Neural cell (in vitro differentiated cells): ENCODE data around the gene HPGD. TPM values are rescaled to one million over a fixed set of nuclear protein-coding genes. Genes with fewer than 3 reads are reported as not detected.

ENCODE experiments used
- H2AFZ ChIP-seq: fragments of 200-600, 300-800 bp; sonication (generic), shearing (Covaris generic); 2 replicates; pipeline ENCODE4 v1.6.0; 2014; ENCODE audit warnings: low read depth, mild to moderate bottlenecking, antibody characterized with exemption, low read length, moderate library complexity
- H3F3A ChIP-seq: fragments of 200-600 bp; shearing (Covaris generic); 2 replicates; pipeline ENCODE4 v1.6.1; 2016; ENCODE audit warnings: mild to moderate bottlenecking, moderate library complexity, mixed read lengths, antibody characterized with exemption, low read length; ENCODE audit not compliant: insufficient read depth, poor library complexity, severe bottlenecking
- H3K27ac ChIP-seq: fragments of 200-600, 300-800 bp; sonication (generic), shearing (Covaris generic); 2 replicates; pipeline ENCODE4 v1.5.1; 2014; ENCODE audit warnings: mild to moderate bottlenecking, low read length, moderate library complexity
- H3K27me3 ChIP-seq: fragments of 300-800, 200-600 bp; sonication (generic), shearing (Covaris generic); 2 replicates; pipeline ENCODE4 v1.6.0; 2014; ENCODE audit warnings: mild to moderate bottlenecking, low read depth, low read length, moderate library complexity; ENCODE audit not compliant: insufficient read depth
- H3K36me3 ChIP-seq: fragments of 300-800, 200-600 bp; sonication (generic), shearing (Covaris generic); 2 replicates; pipeline ENCODE4 v1.5.1; 2014; ENCODE audit warnings: mild to moderate bottlenecking, antibody characterized with exemption, low read length, moderate library complexity; ENCODE audit not compliant: insufficient read depth
- H3K4me2 ChIP-seq: fragments of 300-800, 200-600 bp; sonication (generic), shearing (Covaris generic); 2 replicates; pipeline ENCODE4 v1.6.0; 2014; ENCODE audit warnings: mild to moderate bottlenecking, low read length
- H3K4me3 ChIP-seq: fragments of 300-800, 200-600 bp; sonication (generic), shearing (Covaris generic); 2 replicates; pipeline ENCODE4 v1.5.1; 2014; ENCODE audit warnings: mild to moderate bottlenecking, low read length, moderate library complexity
- H3K79me2 ChIP-seq: fragments of 200-600 bp; shearing (Covaris generic); replicated peaks from 2 replicates; pipeline ENCODE4 v1.6.0; 2014; ENCODE audit warnings: mild to moderate bottlenecking, low read length, moderate library complexity; ENCODE audit not compliant: insufficient read depth
- H3K9ac ChIP-seq: fragments of 300-800, 200-600 bp; sonication (generic), shearing (Covaris generic); 2 replicates; pipeline ENCODE4 v1.6.1; 2016; ENCODE audit warnings: mild to moderate bottlenecking, low read length, mixed read lengths
- H3K9me2 ChIP-seq: fragments of 200-600 bp; shearing (Covaris generic); 2 replicates; pipeline ENCODE4 v1.6.1; 2016; ENCODE audit warnings: mild to moderate bottlenecking, low read length, mixed read lengths; ENCODE audit not compliant: insufficient read depth
- H3K9me3 ChIP-seq: fragments of 200-600, 300-800 bp; sonication (generic), shearing (Covaris generic); 2 replicates; pipeline ENCODE4 v1.6.1; 2016; ENCODE audit warnings: mild to moderate bottlenecking, mixed run types, low read length, moderate library complexity, mixed read lengths
- H4K20me1 ChIP-seq: fragments of 200-600 bp; shearing (Covaris generic); 2 replicates; pipeline ENCODE4 v1.6.1; 2016; ENCODE audit warnings: mild to moderate bottlenecking, mixed run types; ENCODE audit not compliant: insufficient read depth
- CTCF ChIP-seq: fragments of 450-650 bp; IDR thresholded peaks from 2 replicates; pipeline ENCODE4 v1.5.1; 2014; ENCODE audit warnings: antibody characterized with exemption, mild to moderate bottlenecking, moderate library complexity; ENCODE audit not compliant: poor library complexity, severe bottlenecking
- EP300 ChIP-seq: fragments of 450-650 bp; conservative IDR thresholded peaks from 2 replicates; pipeline ENCODE4 v1.6.1; 2014; ENCODE audit warnings: antibody characterized with exemption, mild to moderate bottlenecking, moderate library complexity; ENCODE audit not compliant: poor library complexity, severe bottlenecking
- EZH2 ChIP-seq: fragments of 200-600, 300-800 bp; shearing (Covaris generic), sonication (generic); IDR thresholded peaks from 2 replicates; pipeline ENCODE4 v1.6.1; 2014; ENCODE audit warnings: antibody characterized with exemption, low read length, borderline replicate concordance, mild to moderate bottlenecking; ENCODE audit not compliant: insufficient read depth, poor library complexity, severe bottlenecking
- MXI1 ChIP-seq: fragments of 450-650 bp; conservative IDR thresholded peaks from 2 replicates; pipeline ENCODE4 v1.6.1; 2014; ENCODE audit warnings: antibody characterized with exemption, mild to moderate bottlenecking; ENCODE audit not compliant: poor library complexity, severe bottlenecking
- POLR2AphosphoS5 ChIP-seq: IDR thresholded peaks from 2 replicates; pipeline ENCODE4 v1.6.1; 2012
- RAD21 ChIP-seq: fragments of 450-650 bp; conservative IDR thresholded peaks from 2 replicates; pipeline ENCODE4 v1.6.1; 2014; ENCODE audit warnings: antibody characterized with exemption, mild to moderate bottlenecking, moderate library complexity
- REST ChIP-seq: IDR thresholded peaks from 2 replicates; pipeline ENCODE4 v1.6.1; 2012; ENCODE audit warnings: borderline replicate concordance
- SMC3 ChIP-seq: fragments of 450-650 bp; conservative IDR thresholded peaks from 2 replicates; pipeline ENCODE4 v1.6.1; 2014; ENCODE audit warnings: antibody characterized with exemption, mild to moderate bottlenecking, moderate library complexity; ENCODE audit not compliant: poor library complexity
- TAF1 ChIP-seq: IDR thresholded peaks from 2 replicates; pipeline ENCODE4 v1.6.1; 2012; ENCODE audit warnings: low read depth
- polyA plus RNA-seq: library from polyadenylated mRNA; depleted of rRNA; stranded (reverse); fragments of >200 nt; gene quantifications from 2 replicates; pipeline ENCODE4 v1.2.3, GENCODE V29; 2014

The HPGD gene
- polyA plus RNA-seq, 1 donor from 2014 or later: 23.7 TPM

DNA sequence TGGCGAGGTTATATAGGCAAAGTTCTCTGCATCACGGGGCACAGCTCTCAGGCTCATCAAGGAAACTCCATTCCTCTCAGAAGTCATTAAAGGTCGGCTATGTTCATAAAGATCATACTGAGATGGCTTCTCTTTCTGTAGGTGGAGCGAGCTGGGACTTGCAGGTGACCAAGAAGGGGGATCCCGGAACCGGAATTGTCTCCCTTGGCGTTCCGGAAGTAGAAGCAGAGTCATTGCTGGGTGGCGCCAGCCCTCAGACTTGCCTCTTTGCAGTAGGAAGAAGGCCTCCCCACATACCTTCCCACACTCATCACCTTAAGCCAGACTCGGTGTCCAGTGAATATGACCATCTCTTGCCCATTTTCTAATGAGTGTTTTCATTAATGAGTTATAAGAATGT, 17.9 kb upstream of the HPGD start:
- no peaks in the 10 kb centered on the region for H3K79me2 ChIP-seq
- no peaks in the 10 kb centered on the region for H3K9me3 ChIP-seq
- H3K36me3 ChIP-seq: no peaks in the 10 kb centered on the region
- no peak overlapping the region for H3K9ac ChIP-seq
- TF ChIP-seq POLR2AphosphoS5 (no peak), TAF1 (no peak), RAD21 (no peak), MXI1 (no peak), EP300 (no peak), SMC3 (no peak), REST (no peak), EZH2 (no peak), CTCF (no peak)
- no peaks in the 10 kb centered on the region for H3K9me2 ChIP-seq
- no peaks in the 10 kb centered on the region for H4K20me1 ChIP-seq
- H3K27ac ChIP-seq: no peak overlapping the region
- no peaks in the 10 kb centered on the region for H3K27me3 ChIP-seq
- H3K4me3 ChIP-seq: no peak overlapping the region
- no peak overlapping the region for H2AFZ ChIP-seq
- no peaks in the 10 kb centered on the region for H3F3A ChIP-seq
- H3K4me2 ChIP-seq: no peak overlapping the region

DNA sequence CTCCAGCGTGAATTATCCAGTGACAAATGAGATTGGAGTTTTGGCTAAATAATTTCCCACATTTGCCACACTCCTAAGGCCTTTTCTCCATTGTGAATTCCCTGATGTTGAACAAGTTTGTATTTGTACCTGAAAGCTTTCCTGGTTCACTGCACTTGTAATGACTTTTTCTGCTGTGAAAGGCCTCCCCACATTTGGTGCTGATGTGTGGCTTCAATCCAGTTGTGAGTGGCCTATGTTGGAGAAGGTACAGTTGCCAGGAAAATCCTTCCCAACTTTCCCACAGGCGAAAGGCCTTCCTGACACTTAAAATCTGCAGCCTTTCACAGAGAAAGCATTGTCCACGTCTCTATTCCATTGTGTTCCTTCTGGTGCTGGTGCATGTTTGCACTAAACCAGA, 17.3 kb upstream of the HPGD start:
- Histone ChIP-seq H2AFZ (no peak overlapping the region), H4K20me1 (no peaks in the 10 kb centered on the region), H3K4me3 (no peak overlapping the region), H3K79me2 (no peaks in the 10 kb centered on the region), H3K27me3 (no peaks in the 10 kb centered on the region), H3K9me3 (no peaks in the 10 kb centered on the region), H3K4me2 (no peak overlapping the region), H3K27ac (no peak overlapping the region), H3K9ac (no peak overlapping the region), H3F3A (no peaks in the 10 kb centered on the region), H3K9me2 (no peaks in the 10 kb centered on the region), H3K36me3 (no peaks in the 10 kb centered on the region)
- TF ChIP-seq MXI1 (no peak), EZH2 (no peak), RAD21 (no peak), REST (no peak), EP300 (no peak), TAF1 (no peak), SMC3 (no peak), CTCF (no peak), POLR2AphosphoS5 (no peak)
